ENCODE measurements around the gene MAB21L4.

DNA sequence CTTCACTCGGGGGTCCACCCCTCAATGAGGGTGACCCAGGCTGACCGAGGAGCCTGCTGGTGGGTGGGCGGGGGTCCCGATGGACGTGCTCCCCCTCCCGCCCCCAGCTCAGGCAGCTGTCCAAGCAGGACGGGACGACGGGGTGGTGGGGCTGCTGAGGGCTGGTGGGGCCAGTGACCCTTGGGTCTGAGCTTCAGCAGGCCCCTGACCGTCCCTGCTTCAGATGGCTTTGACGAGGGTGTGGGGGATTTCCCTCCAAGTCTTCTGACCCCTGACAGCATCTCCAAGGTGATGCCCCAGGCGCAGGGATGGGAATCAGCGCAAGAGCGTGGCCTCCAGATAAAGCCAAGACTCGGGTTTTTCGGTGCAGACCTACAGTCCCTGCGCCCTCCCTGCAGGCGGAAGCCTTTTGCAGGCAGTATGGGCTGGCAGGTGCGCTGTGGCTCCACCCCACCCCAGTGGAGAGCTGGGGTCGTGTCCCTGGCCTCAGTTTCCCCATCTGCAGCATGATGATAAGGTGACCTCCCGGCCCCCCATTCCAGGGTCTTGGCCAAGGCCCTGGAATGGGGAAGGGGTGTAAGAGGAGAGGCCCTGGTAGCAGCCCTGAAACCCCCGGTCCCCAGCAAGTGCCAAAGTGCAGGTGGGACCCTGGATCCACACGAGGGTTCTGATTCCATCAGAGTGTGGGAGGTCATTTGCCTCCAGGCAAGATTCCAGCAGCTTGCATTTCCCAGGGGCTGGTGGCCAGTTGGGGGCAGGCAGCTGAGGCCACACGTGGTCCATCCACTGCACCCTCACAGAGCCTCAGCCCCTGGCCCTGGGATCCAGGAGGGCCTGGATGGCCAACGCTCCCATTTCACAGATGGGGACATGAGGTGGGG is 18.9 kb upstream of the MAB21L4 start:
- TF ChIP-seq MYC (IDR thresholded peaks at IDR 0.05; ENCODE audit: low read depth, low read length): no peak
- TF ChIP-seq, protein P1, sequence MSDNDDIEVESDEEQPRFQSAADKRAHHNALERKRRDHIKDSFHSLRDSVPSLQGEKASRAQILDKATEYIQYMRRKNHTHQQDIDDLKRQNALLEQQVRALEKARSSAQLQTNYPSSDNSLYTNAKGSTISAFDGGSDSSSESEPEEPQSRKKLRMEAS (IDR thresholded peaks at IDR 0.05; ENCODE audit: low read depth, low read length): no peak
